Ovary (tissue), 9 donors: ENCODE measurements around the gene RFX4. TPM values are rescaled to one million over a fixed set of nuclear protein-coding genes. Genes with fewer than 3 reads are reported as not detected.
A peak's percentile ranks its signal among the peaks of the same experiment; 100 is the strongest.

Source experiments
- DNase-seq, 5 donors: peaks; one replicate each; pipeline ENCODE4 v3.0.0-alpha.2; 2019 to 2020
- H3K27ac ChIP-seq, 2 donors: fragments of 200-600 bp; one replicate each; pipeline versions ENCODE4 v1.5.1 to v1.8.0; 2019 to 2022
- H3K27me3 ChIP-seq: fragments of 200-600 bp; one replicate; pipeline ENCODE4 v1.8.0; 2022
- H3K36me3 ChIP-seq: fragments of 200-600 bp; sonication (generic); one replicate; pipeline ENCODE4 v1.5.1; 2019
- H3K4me1 ChIP-seq: one replicate; pipeline ENCODE4 v1.8.1; 2013; ENCODE audit warnings: mild to moderate bottlenecking, moderate library complexity; ENCODE audit not compliant: insufficient read depth
- H3K4me3 ChIP-seq: fragments of 200-600 bp; sonication (generic); one replicate; pipeline ENCODE4 v1.5.1; 2017
- H3K9me3 ChIP-seq, 2 donors: fragments of 200-600 bp in 1 of 2; sonication (generic) in 1 of 2; one replicate each; pipeline versions ENCODE4 v1.5.1 to v1.8.1; 2013 to 2019; ENCODE audit warnings: mild to moderate bottlenecking in 1 of 2, moderate library complexity in 1 of 2
- EP300 ChIP-seq: sonication (generic); formaldehyde crosslinking; IDR thresholded peaks from one replicate; pipeline ENCODE4 v1.6.1; 2017; ENCODE audit warnings: antibody characterized with exemption
- POLR2A ChIP-seq: fragments of 450-650 bp; IDR thresholded peaks from one replicate; pipeline ENCODE4 v1.6.1; 2017; ENCODE audit warnings: antibody characterized with exemption, mild to moderate bottlenecking, moderate library complexity
- WGBS, 3 donors: extraction: QIAGEN DNeasy Blood & Tissue Kit in 1 of 3; methylation state at CpG; one replicate each; pipeline versions ENCODE4 v1.1.5 to v1.1.7; 2013 to 2017; 5-methylcytosine and 5-hydroxymethylcytosine counted together
- intact Hi-C, 4 donors: fragments of 100-400 bp; cut with DNase I; formaldehyde crosslinking; loops; one replicate each; pipeline versions ENCODE4 v1.11.0 to v1.15.1; 2022 to 2023
- polyA plus RNA-seq, 2 donors: library from polyadenylated mRNA; stranded (reverse); fragments of 200-250 nt in 1 of 2; fragments of 350-450 nt in 1 of 2; fragmentation: Illumina TruSeq in 1 of 2; extraction: RNeasy Lipid Tissue Mini Kit (QIAGEN cat#74804) in 1 of 2; gene quantifications; one replicate each; pipeline ENCODE4 v1.2.3, GENCODE V29; 2013 to 2014
- total RNA-seq, 7 donors: library from RNA; depleted of rRNA in 2 of 7; stranded (reverse); fragments of >200 nt in 2 of 7; fragmentation: NEBNext Ultra II Directional in 3 of 7; extraction: Animal tissue kit (Norgen Biotek cat#: 25700) in 3 of 7; gene quantifications; one replicate each; pipeline versions ENCODE4 v1.1.0 to v1.2.4, GENCODE V29; 2016 to 2023
- TF ChIP-seq, protein P1 (sequence below), 3 donors: fragments of 450-650 bp in 2 of 3; fragments of 200-600 bp in 1 of 3; IDR thresholded peaks; one replicate each; pipeline versions ENCODE4 v1.5.1 to v1.8.0; 2016 to 2022; ENCODE audit warnings: antibody characterized with exemption in 3 of 3, mild to moderate bottlenecking in 1 of 3
- donor health status: DM: no; HTN: no; CAD: no; lungs with moderate emphysema.
- donor health status: DM: no; HTN: no; CAD: no.
- donor health status: Bipolar disorder and iron deficiency.
- donor health status: DM: yes; HTN: yes; CAD: no.
- donor health status: DM: no; HTN: no; CAD: no.
- donor health status: DM: yes; HTN: yes; CAD: no.

RFX4 gene
- total and polyA plus RNA-seq, 9 donors = 0.30 TPM; not detected in 8

DNA sequence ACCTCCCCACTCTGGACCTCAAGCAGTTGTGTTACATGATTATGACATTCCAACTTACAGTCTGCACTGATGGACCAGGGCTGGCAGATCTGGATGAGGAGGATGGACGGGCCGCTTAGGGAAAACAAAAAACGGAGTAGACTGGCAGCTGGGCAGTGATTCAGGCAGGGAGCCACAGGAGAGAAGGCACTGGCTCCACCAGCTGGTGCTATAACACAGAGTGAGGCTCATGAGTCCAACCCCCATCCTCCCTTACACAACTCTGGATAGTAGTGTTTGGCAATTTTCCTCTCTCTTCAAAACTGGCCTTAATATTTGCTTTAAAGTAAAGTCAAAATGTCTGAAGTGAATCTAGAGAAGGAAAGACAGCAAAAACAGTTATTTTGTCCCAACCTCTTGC, 181.9 kb downstream of the RFX4 start:
- peak in 4 of 5 donors; percentile 33 to 44 (median 37) for DNase-seq
- intact Hi-C loops = loop anchor here in 1 of 4 donors (10.0 kb wide), 1 partner anchor 350 kb away; no protein-coding TSS in a partner anchor
- Histone ChIP-seq H3K27ac (no peak overlapping the region), H3K4me1 (peaks cover 16% of the 10 kb centered on the region), H3K9me3 (no peaks in the 10 kb centered on the region), H3K4me3 (no peak overlapping the region), H3K27me3 (no peaks in the 10 kb centered on the region), H3K36me3 (no peaks in the 10 kb centered on the region)
- WGBS, 3 donors = 75 to 84% (median 77%) methylated on average over 3 of the region's 3 CpGs
- no peak for TF ChIP-seq POLR2A
- TF ChIP-seq, protein P1, sequence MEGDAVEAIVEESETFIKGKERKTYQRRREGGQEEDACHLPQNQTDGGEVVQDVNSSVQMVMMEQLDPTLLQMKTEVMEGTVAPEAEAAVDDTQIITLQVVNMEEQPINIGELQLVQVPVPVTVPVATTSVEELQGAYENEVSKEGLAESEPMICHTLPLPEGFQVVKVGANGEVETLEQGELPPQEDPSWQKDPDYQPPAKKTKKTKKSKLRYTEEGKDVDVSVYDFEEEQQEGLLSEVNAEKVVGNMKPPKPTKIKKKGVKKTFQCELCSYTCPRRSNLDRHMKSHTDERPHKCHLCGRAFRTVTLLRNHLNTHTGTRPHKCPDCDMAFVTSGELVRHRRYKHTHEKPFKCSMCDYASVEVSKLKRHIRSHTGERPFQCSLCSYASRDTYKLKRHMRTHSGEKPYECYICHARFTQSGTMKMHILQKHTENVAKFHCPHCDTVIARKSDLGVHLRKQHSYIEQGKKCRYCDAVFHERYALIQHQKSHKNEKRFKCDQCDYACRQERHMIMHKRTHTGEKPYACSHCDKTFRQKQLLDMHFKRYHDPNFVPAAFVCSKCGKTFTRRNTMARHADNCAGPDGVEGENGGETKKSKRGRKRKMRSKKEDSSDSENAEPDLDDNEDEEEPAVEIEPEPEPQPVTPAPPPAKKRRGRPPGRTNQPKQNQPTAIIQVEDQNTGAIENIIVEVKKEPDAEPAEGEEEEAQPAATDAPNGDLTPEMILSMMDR (IDR thresholded peaks at IDR 0.05) = no peak
- TF ChIP-seq EP300 = no peak

DNA sequence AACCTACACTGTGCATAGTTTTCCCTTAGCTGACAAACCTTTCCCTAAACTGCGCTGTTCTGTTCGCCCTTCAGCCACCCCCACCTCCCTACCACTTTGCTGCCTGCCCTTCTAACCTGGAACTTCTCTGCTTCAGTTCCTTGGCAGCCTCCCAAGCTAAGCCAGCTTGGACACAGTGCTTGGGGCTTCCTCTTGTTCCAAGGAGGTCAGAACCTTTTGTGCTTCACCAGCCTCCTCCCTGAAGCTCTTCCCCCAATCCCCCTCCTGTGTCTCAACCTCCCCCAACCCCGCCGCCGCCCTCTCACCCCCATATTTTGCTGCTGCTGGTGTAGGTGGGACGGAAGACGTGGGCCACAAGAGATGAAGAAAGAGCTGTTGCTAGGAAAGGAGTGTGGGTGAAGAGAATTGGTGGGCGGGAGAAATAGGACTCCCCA, 183.6 kb downstream of the RFX4 start:
- Histone ChIP-seq H3K4me3 (no peak overlapping the region), H3K4me1 (peaks cover 13% of the 10 kb centered on the region), H3K27me3 (no peaks in the 10 kb centered on the region), H3K9me3 (no peaks in the 10 kb centered on the region), H3K27ac (peak overlapping the region in 1 of 2 donors; percentile 37), H3K36me3 (no peaks in the 10 kb centered on the region)
- intact Hi-C loops = loop anchor here in 1 of 4 donors (10.0 kb wide), 1 partner anchor 352 kb away; no protein-coding TSS in a partner anchor
- TF ChIP-seq POLR2A = no peak
- TF ChIP-seq, protein P1 (IDR thresholded peaks at IDR 0.05) = no peak
- TF ChIP-seq EP300 = no peak
- WGBS, 3 donors = 4 to 9% (median 4%) methylated on average over 8 of the region's 8 CpGs
- DNase-seq = peak; percentile 77 to 90 (median 79)

GRCh38 chr12:106767206-106767605, 184.4 kb downstream of the RFX4 start:
- 33 to 46% (median 45%) methylated on average over 2 of the region's 2 CpGs for whole genome bisulfite sequencing, 3 donors
- Histone ChIP-seq H3K36me3 (no peaks in the 10 kb centered on the region), H3K9me3 (no peaks in the 10 kb centered on the region), H3K27me3 (no peaks in the 10 kb centered on the region), H3K4me3 (no peak overlapping the region), H3K4me1 (peaks cover 13% of the 10 kb centered on the region), H3K27ac (peak overlapping the region in 1 of 2 donors; percentile 37)
- TF ChIP-seq, protein P1 (IDR thresholded peaks at IDR 0.05) = no peak
- no peak for TF ChIP-seq EP300
- TF ChIP-seq POLR2A = no peak
- no peak for DNase-seq
- intact Hi-C loops = loop anchor here in 1 of 4 donors (10.0 kb wide), 1 partner anchor 352 kb away; no protein-coding TSS in a partner anchor

GRCh38 chr12:106767954-106768822, 185.4 kb downstream of the RFX4 start:
- H3K27ac ChIP-seq = no peak overlapping the region
- no peaks in the 10 kb centered on the region for H3K27me3 ChIP-seq
- DNase-seq = peak in 2 of 5 donors; percentile 39 to 48
- 50 to 61% (median 52%) methylated on average over 9 of the region's 9 CpGs for WGBS, 3 donors
- intact Hi-C loops = loop anchor here in 1 of 4 donors (10.0 kb wide), 1 partner anchor 353 kb away; no protein-coding TSS in a partner anchor
- H3K9me3 ChIP-seq = no peaks in the 10 kb centered on the region
- no peak overlapping the region for H3K4me3 ChIP-seq
- no peak for TF ChIP-seq EP300
- TF ChIP-seq, protein P1 (IDR thresholded peaks at IDR 0.05) = no peak
- TF ChIP-seq POLR2A = no peak
- H3K4me1 ChIP-seq = peaks cover 13% of the 10 kb centered on the region
- H3K36me3 ChIP-seq = no peaks in the 10 kb centered on the region
